Prostate gland (tissue), 2 donors: Measurements from ENCODE around the gene PPL. TPM values are rescaled to one million over a fixed set of nuclear protein-coding genes. Genes with fewer than 3 reads are reported as not detected.
A peak's percentile ranks its signal among the peaks of the same experiment; 100 is the strongest.

ENCODE experiments used
- DNase-seq: peaks from one replicate; pipeline ENCODE4 v3.0.0-alpha.2; 2019; ENCODE audit warnings: low spot score
- H3K27ac ChIP-seq, 2 donors: fragments of 200-600 bp; sonication (generic); 2 replicates each; pipeline ENCODE4 v1.5.1; 2017 to 2019
- H3K27me3 ChIP-seq: fragments of 200-600 bp; sonication (generic); replicated peaks from 2 replicates; pipeline ENCODE4 v1.5.1; 2019; ENCODE audit not compliant: insufficient read depth
- H3K36me3 ChIP-seq, 2 donors: fragments of 200-600 bp; sonication (generic); 1 replicate in 1 of 2; 2 replicates in 1 of 2; pipeline versions ENCODE4 v1.5.1 to v1.8.1; 2017 to 2019
- H3K4me1 ChIP-seq: fragments of 200-600 bp; sonication (generic); replicated peaks from 2 replicates; pipeline ENCODE4 v1.5.1; 2019
- H3K4me3 ChIP-seq, 2 donors: fragments of 200-600 bp; sonication (generic); 2 replicates each; pipeline ENCODE4 v1.5.1; 2017 to 2019
- H3K9me3 ChIP-seq: fragments of 200-600 bp; sonication (generic); 2 replicates; pipeline ENCODE4 v1.5.1; 2017
- CTCF ChIP-seq, 4 experiments: fragments of 200-600 bp in 2 of 4; fragments of 450-650 bp in 2 of 4; sonication (generic) in 2 of 4; IDR thresholded peaks; 1 replicate in 3 of 4; 2 replicates in 1 of 4; pipeline ENCODE4 v1.5.1; 2016 to 2019; ENCODE audit warnings: antibody characterized with exemption in 4 of 4, mild to moderate bottlenecking in 2 of 4, moderate library complexity in 2 of 4
- POLR2A ChIP-seq: fragments of 450-650 bp; IDR thresholded peaks from one replicate; pipeline ENCODE4 v1.6.1; 2016; ENCODE audit warnings: antibody characterized with exemption, mild to moderate bottlenecking
- POLR2AphosphoS5 ChIP-seq: sonication (generic); formaldehyde crosslinking; IDR thresholded peaks from one replicate; pipeline ENCODE4 v1.6.1; 2017; ENCODE audit warnings: antibody characterized with exemption
- WGBS: methylation state at CpG from one replicate; pipeline ENCODE4 v1.1.5; 2018; 5-methylcytosine and 5-hydroxymethylcytosine counted together
- intact Hi-C: fragments of 100-400 bp; cut with DNase I; formaldehyde crosslinking; loops from one replicate; pipeline ENCODE4 v1.14.2; 2022
- total RNA-seq, 2 donors: library from RNA; depleted of rRNA; stranded (reverse); fragments of >200 nt; gene quantifications; one replicate each; pipeline ENCODE4 v1.1.0, GENCODE V29; 2016

The PPL gene
- total RNA-seq, 2 donors from 2014 or later = 39.4 to 64.3 TPM

- H3K9me3 ChIP-seq = no peaks in the 10 kb centered on the region
- no peak for DNase-seq
- no peak overlapping the region for H3K4me3 ChIP-seq
- H3K27ac ChIP-seq = peak overlapping the region; percentile 65 to 72
- TF ChIP-seq POLR2A (no peak), POLR2AphosphoS5 (no peak), CTCF (IDR thresholded peaks at IDR 0.05) (no peak)
- H3K4me1 ChIP-seq = peaks cover 6% of the 10 kb centered on the region
- intact Hi-C loops = no loop called here
- H3K36me3 ChIP-seq = no peaks in the 10 kb centered on the region
- H3K27me3 ChIP-seq = no peaks in the 10 kb centered on the region
- 81% methylated on average over 6 of the region's 6 CpGs for WGBS
Observed at GRCh38 chr16:4923853-4924252, 13.1 kb downstream of the PPL start.

GRCh38 chr16:4922721-4923342 lies 14.1 kb downstream of the PPL start:
- Histone ChIP-seq H3K4me1 (peaks cover 6% of the 10 kb centered on the region), H3K4me3 (no peak overlapping the region), H3K27ac (peak overlapping the region; percentile 65 to 72), H3K27me3 (no peaks in the 10 kb centered on the region), H3K36me3 (no peaks in the 10 kb centered on the region), H3K9me3 (no peaks in the 10 kb centered on the region)
- WGBS = 20% methylated on average over 18 of the region's 18 CpGs
- peak; percentile 85 for TF ChIP-seq POLR2AphosphoS5
- peak in 2 of 4 experiments; percentile 27 to 45 for TF ChIP-seq CTCF (IDR thresholded peaks at IDR 0.05)
- TF ChIP-seq POLR2A = no peak
- DNase-seq = peak; percentile 82
- intact Hi-C loops = no loop called here

- Histone ChIP-seq H3K9me3 (no peaks in the 10 kb centered on the region), H3K4me3 (no peak overlapping the region), H3K27me3 (no peaks in the 10 kb centered on the region), H3K4me1 (peaks cover 6% of the 10 kb centered on the region), H3K27ac (peak overlapping the region in 1 of 2 donors; percentile 16), H3K36me3 (no peaks in the 10 kb centered on the region)
- 56% methylated on average over 5 of the region's 5 CpGs for WGBS
- DNase-seq = no peak
- intact Hi-C loops = no loop called here
- TF ChIP-seq POLR2A (no peak), CTCF (IDR thresholded peaks at IDR 0.05) (no peak), POLR2AphosphoS5 (no peak)
Observed at GRCh38 chr16:4920826-4921225, 16.1 kb downstream of the PPL start.

GRCh38 chr16:4918781-4919251 lies 18.1 kb downstream of the PPL start:
- intact Hi-C loops = no loop called here
- Histone ChIP-seq H3K27me3 (no peaks in the 10 kb centered on the region), H3K27ac (peak overlapping the region; percentile 38 to 54), H3K9me3 (no peaks in the 10 kb centered on the region), H3K4me3 (no peak overlapping the region), H3K36me3 (no peaks in the 10 kb centered on the region), H3K4me1 (peaks cover 4% of the 10 kb centered on the region)
- peak; percentile 74 for DNase-seq
- 26% methylated on average over 12 of the region's 13 CpGs for WGBS
- TF ChIP-seq CTCF (IDR thresholded peaks at IDR 0.05) (no peak), POLR2AphosphoS5 (peak; percentile 66)

GRCh38 chr16:4917117-4917516 lies 19.8 kb downstream of the PPL start:
- intact Hi-C loops = no loop called here
- Histone ChIP-seq H3K27ac (no peak overlapping the region), H3K4me3 (no peak overlapping the region), H3K27me3 (no peaks in the 10 kb centered on the region), H3K36me3 (no peaks in the 10 kb centered on the region), H3K4me1 (no peaks in the 10 kb centered on the region), H3K9me3 (no peaks in the 10 kb centered on the region)
- TF ChIP-seq CTCF (IDR thresholded peaks at IDR 0.05) (no peak), POLR2A (no peak), POLR2AphosphoS5 (no peak)
- WGBS = 58% methylated on average over 4 of the region's 4 CpGs
- no peak for DNase-seq
